GM12891 (cell line): Measurements from ENCODE around the gene ARPC2.

Experiments
- POLR2A ChIP-seq: IDR thresholded peaks from 2 replicates; pipeline ENCODE4 v1.6.1; 2011; ENCODE audit warnings: low read depth, low read length, control low read depth
- POLR2AphosphoS5 ChIP-seq: IDR thresholded peaks from 2 replicates; pipeline ENCODE4 v1.6.1; 2011; ENCODE audit warnings: low read depth, low read length, control low read depth

- TF ChIP-seq POLR2A (no peak), POLR2AphosphoS5 (no peak)
Measured at GRCh38 chr2:218194880-218195279, 22.1 kb upstream of the ARPC2 start.
